Activated naive CD8-positive, alpha-beta T cell treated with anti-CD3 and anti-CD28 coated beads, Interleukin-2, amount 50 U/mL, for 16 hours (primary cell): ENCODE data around the gene LSM12.

Source experiments
- DNase-seq: peaks from one replicate; pipeline ENCODE4 v3.0.0-alpha.2; 2020; ENCODE audit warnings: low read depth, low spot score

Gene LSM12

GRCh38 chr17:43987131-43988021, 79.1 kb downstream of the LSM12 start:
- DNase-seq = no peak

GRCh38 chr17:43986225-43986981, 80.1 kb downstream of the LSM12 start:
- DNase-seq = no peak

- DNase-seq = no peak
Observed at GRCh38 chr17:43984521-43984920, 82.0 kb downstream of the LSM12 start.
